Heart right ventricle (tissue), 16 donors: ENCODE results near the gene SUCLA2. TPM values are rescaled to one million over a fixed set of nuclear protein-coding genes. Genes with fewer than 3 reads are reported as not detected.

ENCODE experiments used
- ATAC-seq, 8 donors: fragments of 200-7000 bp; cut with Tn5 transposase; one replicate each; pipeline ENCODE4 v1.9.1; 2020; ENCODE audit warnings: mild to moderate bottlenecking in 8 of 8, moderate library complexity in 8 of 8, moderate number of reproducible peaks in 1 of 8
- DNase-seq, 2 donors: peaks; one replicate each; pipeline ENCODE4 v3.0.0-alpha.2; 2020
- H3K27ac ChIP-seq, 10 donors: fragments of 200-600 bp; sonication (generic) in 2 of 10; one replicate each; pipeline versions ENCODE4 v1.5.0 to v1.8.0; 2020 to 2022; ENCODE audit warnings: mild to moderate bottlenecking in 3 of 10
- H3K27me3 ChIP-seq, 7 donors: fragments of 200-600 bp; one replicate each; pipeline ENCODE4 v1.8.0; 2021 to 2022; ENCODE audit warnings: mild to moderate bottlenecking in 2 of 7
- H3K36me3 ChIP-seq, 9 donors: fragments of 200-600 bp; sonication (generic) in 1 of 9; one replicate each; pipeline versions ENCODE4 v1.5.0 to v1.8.0; 2020 to 2022; ENCODE audit warnings: mild to moderate bottlenecking in 2 of 9
- H3K4me1 ChIP-seq, 9 donors: fragments of 200-600 bp; sonication (generic) in 1 of 9; one replicate each; pipeline versions ENCODE4 v1.5.0 to v1.8.0; 2020 to 2022; ENCODE audit warnings: mild to moderate bottlenecking in 4 of 9
- H3K4me3 ChIP-seq, 10 donors: fragments of 200-600 bp; sonication (generic) in 2 of 10; one replicate each; pipeline versions ENCODE4 v1.5.0 to v1.8.0; 2020 to 2022; ENCODE audit warnings: mild to moderate bottlenecking in 7 of 10, moderate library complexity in 2 of 10
- H3K9me3 ChIP-seq, 11 donors: fragments of 200-600 bp in 10 of 11; sonication (generic) in 2 of 11; one replicate each; pipeline versions ENCODE4 v1.5.0 to v1.8.0; 2013 to 2022; ENCODE audit warnings: mild to moderate bottlenecking in 2 of 11, control low read depth in 1 of 11, moderate library complexity in 1 of 11
- WGBS, 2 donors: extraction: QIAGEN DNeasy Blood & Tissue Kit; methylation state at CpG; one replicate each; pipeline ENCODE4 v1.1.7; 2013; ENCODE audit warnings: inconsistent platforms in 1 of 2; 5-methylcytosine and 5-hydroxymethylcytosine counted together
- intact Hi-C, 10 donors: fragments of 100-400 bp; cut with DNase I; formaldehyde crosslinking; loops; one replicate each; pipeline versions ENCODE4 v1.11.1 to v1.14.2; 2022
- polyA plus RNA-seq, 2 donors: library from polyadenylated mRNA; stranded (reverse); fragments of 200-250 nt; gene quantifications; one replicate each; pipeline ENCODE4 v1.2.3, GENCODE V29; 2013
- total RNA-seq, 10 donors: library from RNA; stranded (reverse); fragmentation: NEBNext Ultra II Directional in 3 of 10; extraction: Animal tissue kit (Norgen Biotek cat#: 25700) in 3 of 10; gene quantifications; one replicate each; pipeline versions ENCODE4 v1.2.1 to v1.2.4, GENCODE V29; 2021 to 2023
- TF ChIP-seq, protein P1 (sequence below), 9 donors: fragments of 200-600 bp; sonication (generic) in 2 of 9; IDR thresholded peaks; one replicate each; pipeline versions ENCODE4 v1.5.0 to v1.8.0; 2021 to 2022; ENCODE audit warnings: antibody characterized with exemption in 9 of 9, mild to moderate bottlenecking in 5 of 9, moderate library complexity in 1 of 9
- donor health status: Arrhythmogenic right ventricular cardiomyopathy.
- donor health status: ischemic (EF 13 %, LVEDD 7.1; RV severe dilation, severe dysfunction).
- donor health status: healthy with polysubstance abuse.
- donor health status: DM: no; HTN: yes; CAD: no.
- donor health status: DM: no; HTN: no; CAD: no.
- donor health status: ischemic (EF 25% LVEDD 6.9; RV normal size, moderate dysfunction).
- donor health status: ischemic (EF 25% LVEDD 5.7; RV mildly dilated, moderate dysfunction).
- donor health status: healthy.
- donor health status: DM: yes; HTN: yes; CAD: no.
- donor health status: Ischemic cardiomyopathy.
- donor health status: ischemic (EF 35%, LVEDD 5.7; RV mildly dilated, moderate dysfunction).
- donor health status: nonischemic (EF 11% LVEDD 7.7; RV severe dilation, severe dysfunction).
- donor health status: DM: yes; HTN: yes; CAD: no.
- donor health status: PGD.
- donor health status: ischemic (EF 29% LVEDD 5.4; RV normal size, mild dysfunction).
- donor health status: nonischemic (EF 23%, LVEDD 6.1; RV moderate dilation, normal function).

The SUCLA2 gene
- total and polyA plus RNA-seq, 12 donors = 21.2 to 172 (median 148) TPM

DNA sequence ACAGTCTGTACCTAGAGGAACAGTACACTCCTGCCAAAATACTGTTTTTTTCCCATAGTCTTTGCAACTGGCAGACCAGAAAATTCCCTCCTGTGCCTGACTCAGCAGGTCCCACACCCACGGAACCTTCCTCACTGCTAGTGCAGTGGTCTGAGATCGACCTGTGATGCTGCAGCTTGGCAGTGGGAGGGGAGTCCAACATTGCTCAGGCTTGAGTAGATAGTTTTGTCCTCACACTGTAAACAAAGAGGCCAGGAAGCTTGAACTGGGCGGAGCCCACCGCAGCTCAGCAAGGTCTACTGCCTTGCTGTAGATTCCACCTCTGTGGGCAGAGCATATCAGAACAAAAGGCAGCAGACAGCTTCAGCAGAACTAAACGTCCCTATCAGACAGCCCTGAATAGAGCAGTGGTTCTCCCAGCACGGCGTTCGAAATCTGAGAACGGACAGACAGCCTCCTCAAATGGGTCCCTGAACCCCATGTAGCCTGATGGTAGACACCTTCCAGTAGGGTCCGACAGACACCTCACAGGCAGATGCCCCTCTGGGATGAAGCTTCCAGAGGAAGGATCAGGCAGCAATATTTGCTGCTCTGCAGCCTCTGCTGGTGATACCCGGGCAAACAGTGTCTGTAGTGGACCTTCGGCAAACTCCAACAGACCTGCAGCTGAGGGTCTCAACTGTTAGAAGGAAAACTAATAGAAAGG is 92.7 kb downstream of the SUCLA2 start:
- Histone ChIP-seq H3K36me3 (no peaks in the 10 kb centered on the region), H3K4me1 (peaks cover 0 to 4% (median 0%) of the 10 kb centered on the region in 9 donors), H3K27me3 (no peaks in the 10 kb centered on the region), H3K9me3 (peaks cover 0 to 7% (median 0%) of the 10 kb centered on the region in 11 donors), H3K4me3 (no peak overlapping the region), H3K27ac (no peak overlapping the region)
- 76 to 77% methylated on average over 12 of the region's 12 CpGs for WGBS, 2 donors
- DNase-seq (no peak), ATAC-seq (peak in 1 of 8 donors; percentile 27)
- TF ChIP-seq, protein P1, sequence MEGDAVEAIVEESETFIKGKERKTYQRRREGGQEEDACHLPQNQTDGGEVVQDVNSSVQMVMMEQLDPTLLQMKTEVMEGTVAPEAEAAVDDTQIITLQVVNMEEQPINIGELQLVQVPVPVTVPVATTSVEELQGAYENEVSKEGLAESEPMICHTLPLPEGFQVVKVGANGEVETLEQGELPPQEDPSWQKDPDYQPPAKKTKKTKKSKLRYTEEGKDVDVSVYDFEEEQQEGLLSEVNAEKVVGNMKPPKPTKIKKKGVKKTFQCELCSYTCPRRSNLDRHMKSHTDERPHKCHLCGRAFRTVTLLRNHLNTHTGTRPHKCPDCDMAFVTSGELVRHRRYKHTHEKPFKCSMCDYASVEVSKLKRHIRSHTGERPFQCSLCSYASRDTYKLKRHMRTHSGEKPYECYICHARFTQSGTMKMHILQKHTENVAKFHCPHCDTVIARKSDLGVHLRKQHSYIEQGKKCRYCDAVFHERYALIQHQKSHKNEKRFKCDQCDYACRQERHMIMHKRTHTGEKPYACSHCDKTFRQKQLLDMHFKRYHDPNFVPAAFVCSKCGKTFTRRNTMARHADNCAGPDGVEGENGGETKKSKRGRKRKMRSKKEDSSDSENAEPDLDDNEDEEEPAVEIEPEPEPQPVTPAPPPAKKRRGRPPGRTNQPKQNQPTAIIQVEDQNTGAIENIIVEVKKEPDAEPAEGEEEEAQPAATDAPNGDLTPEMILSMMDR (IDR thresholded peaks at IDR 0.05) = no peak
- intact Hi-C loops = no loop called here

- WGBS, 2 donors = 45 to 55% methylated on average over 1 of the region's 1 CpG
- Histone ChIP-seq H3K4me3 (no peak overlapping the region), H3K4me1 (peaks cover 0 to 4% (median 0%) of the 10 kb centered on the region in 9 donors), H3K27ac (no peak overlapping the region), H3K9me3 (peaks cover 0 to 5% (median 0%) of the 10 kb centered on the region in 11 donors), H3K36me3 (no peaks in the 10 kb centered on the region), H3K27me3 (no peaks in the 10 kb centered on the region)
- TF ChIP-seq, protein P1 (IDR thresholded peaks at IDR 0.05) = no peak
- DNase-seq = no peak
- no peak for ATAC-seq
- intact Hi-C loops = no loop called here
Observed at GRCh38 chr13:47904891-47905290, 96.2 kb downstream of the SUCLA2 start.

DNA sequence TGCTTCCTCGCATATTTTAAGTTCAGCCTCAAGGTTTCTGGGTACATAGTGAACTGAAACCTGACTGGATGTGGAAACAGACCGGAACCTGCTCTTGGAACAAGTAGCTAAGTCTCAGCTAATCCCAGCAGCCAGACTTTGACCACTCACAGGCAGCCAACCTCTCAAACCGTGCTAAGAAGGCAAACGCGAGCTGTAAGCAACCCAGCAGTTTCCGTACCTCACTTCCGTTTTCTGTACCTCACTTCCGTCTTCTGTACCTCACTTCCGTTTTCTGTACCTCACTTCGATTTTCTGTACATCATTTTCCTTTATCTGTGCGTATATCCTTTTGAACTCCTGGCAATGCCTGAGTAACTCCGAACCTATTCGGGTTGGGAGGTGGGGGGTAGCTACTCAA is 96.8 kb downstream of the SUCLA2 start:
- H3K4me3 ChIP-seq = peak overlapping the region in 6 of 10 donors; percentile 1 to 38 (median 8)

GRCh38 chr13:47903836-47904235 is 97.2 kb downstream of the SUCLA2 start:
- TF ChIP-seq, protein P1 (IDR thresholded peaks at IDR 0.05) = no peak
- H3K9me3 ChIP-seq = peaks cover 0 to 10% (median 0%) of the 10 kb centered on the region in 11 donors
- DNase-seq = no peak
- no peaks in the 10 kb centered on the region for H3K27me3 ChIP-seq
- peak overlapping the region in 6 of 10 donors; percentile 1 to 38 (median 8) for H3K4me3 ChIP-seq
- no peaks in the 10 kb centered on the region for H3K36me3 ChIP-seq
- no peak for ATAC-seq
- H3K4me1 ChIP-seq = peaks cover 0 to 4% (median 0%) of the 10 kb centered on the region in 9 donors
- intact Hi-C loops = no loop called here
- 52 to 77% methylated on average over 6 of the region's 6 CpGs for WGBS, 2 donors
- no peak overlapping the region for H3K27ac ChIP-seq

More for the DNA sequence above, 96.8 kb downstream of the SUCLA2 start:
- Histone ChIP-seq H3K27ac (no peak overlapping the region), H3K36me3 (no peaks in the 10 kb centered on the region), H3K27me3 (no peaks in the 10 kb centered on the region), H3K4me1 (peaks cover 0 to 4% (median 0%) of the 10 kb centered on the region in 9 donors), H3K9me3 (peaks cover 0 to 10% (median 0%) of the 10 kb centered on the region in 11 donors)
- WGBS, 2 donors = 82 to 94% methylated on average over 13 of the region's 13 CpGs
- DNase-seq (no peak), ATAC-seq (peak in 1 of 8 donors; percentile 13)
- intact Hi-C loops = no loop called here
- TF ChIP-seq, protein P1 (IDR thresholded peaks at IDR 0.05) = no peak
